Osteoblast (primary cell): ENCODE measurements around the gene HERC6. TPM values are rescaled to one million over a fixed set of nuclear protein-coding genes. Genes with fewer than 3 reads are reported as not detected.

Source experiments
- DNase-seq: peaks from one replicate; pipeline ENCODE4 v3.0.0; 2011; ENCODE audit warnings: low spot score, mixed read lengths; ENCODE audit not compliant: insufficient read length; ENCODE audit errors: missing footprints
- H2AFZ ChIP-seq: 2 replicates; pipeline ENCODE4 v1.6.0; 2011; ENCODE audit warnings: mild to moderate bottlenecking, low read length
- H3K27ac ChIP-seq: 2 replicates; pipeline ENCODE4 v1.5.1; 2011; ENCODE audit warnings: mild to moderate bottlenecking, low read depth, low read length, moderate library complexity
- H3K27me3 ChIP-seq: 2 replicates; pipeline ENCODE4 v1.6.0; 2012; ENCODE audit warnings: mild to moderate bottlenecking, control low read depth, inconsistent platforms, low read length, moderate library complexity; ENCODE audit not compliant: insufficient read depth
- H3K36me3 ChIP-seq: 2 replicates; pipeline ENCODE4 v1.5.1; 2011; ENCODE audit warnings: mild to moderate bottlenecking, low read length, control low read depth, moderate library complexity; ENCODE audit not compliant: insufficient read depth
- H3K4me1 ChIP-seq: 2 replicates; pipeline ENCODE4 v1.5.1; 2011; ENCODE audit warnings: mild to moderate bottlenecking, low read length, control low read depth, moderate library complexity; ENCODE audit not compliant: insufficient read depth
- H3K4me2 ChIP-seq: 2 replicates; pipeline ENCODE4 v1.6.0; 2011; ENCODE audit warnings: mild to moderate bottlenecking, low read length; ENCODE audit not compliant: insufficient read depth
- H3K4me3 ChIP-seq: fragments of 200-600 bp; sonication (generic); 3 replicates; pipeline ENCODE4 v1.5.1; 2012; ENCODE audit warnings: mild to moderate bottlenecking, low read length, inconsistent platforms; ENCODE audit not compliant: insufficient read depth
- H3K79me2 ChIP-seq: 2 replicates; pipeline ENCODE4 v1.6.0; 2012; ENCODE audit warnings: mild to moderate bottlenecking, low read length, control low read depth, inconsistent platforms; ENCODE audit not compliant: insufficient read depth
- H3K9me3 ChIP-seq: 2 replicates; pipeline ENCODE4 v1.5.1; 2011; ENCODE audit warnings: low read depth, low read length, control low read depth
- H4K20me1 ChIP-seq: 2 replicates; pipeline ENCODE4 v1.6.0; 2012; ENCODE audit warnings: mild to moderate bottlenecking, low read length, control low read depth; ENCODE audit not compliant: insufficient read depth
- CTCF ChIP-seq: IDR thresholded peaks from 2 replicates; pipeline ENCODE4 v1.5.1; 2011; ENCODE audit warnings: mild to moderate bottlenecking, low read depth, low read length, moderate library complexity; ENCODE audit errors: extremely low read depth
- total RNA-seq: library from RNA; depleted of rRNA; stranded (reverse); fragments of >200 nt; gene quantifications from 2 replicates; pipeline ENCODE4 v1.2.3, GENCODE V29; 2012

Gene HERC6
- total RNA-seq, 1 donor: 21.4 TPM

- H4K20me1 ChIP-seq: no peaks in the 10 kb centered on the region
- no peaks in the 10 kb centered on the region for H3K36me3 ChIP-seq
- no peaks in the 10 kb centered on the region for H3K79me2 ChIP-seq
- no peak overlapping the region for H2AFZ ChIP-seq
- H3K4me2 ChIP-seq: no peak overlapping the region
- no peak for TF ChIP-seq CTCF
- no peaks in the 10 kb centered on the region for H3K27me3 ChIP-seq
- no peak for DNase-seq
- H3K27ac ChIP-seq: no peak overlapping the region
- H3K4me1 ChIP-seq: no peaks in the 10 kb centered on the region
- H3K4me3 ChIP-seq: no peak overlapping the region
- H3K9me3 ChIP-seq: no peaks in the 10 kb centered on the region
Observed at GRCh38 chr4:88413801-88414200, 35.1 kb downstream of the HERC6 start.

GRCh38 chr4:88414755-88415154 lies 36.1 kb downstream of the HERC6 start:
- Histone ChIP-seq H2AFZ (no peak overlapping the region), H3K9me3 (no peaks in the 10 kb centered on the region), H3K27ac (no peak overlapping the region), H3K27me3 (no peaks in the 10 kb centered on the region), H3K4me3 (no peak overlapping the region), H3K36me3 (no peaks in the 10 kb centered on the region), H3K4me1 (no peaks in the 10 kb centered on the region), H3K4me2 (no peak overlapping the region), H4K20me1 (no peaks in the 10 kb centered on the region), H3K79me2 (no peaks in the 10 kb centered on the region)
- TF ChIP-seq CTCF: no peak
- no peak for DNase-seq

- H3K79me2 ChIP-seq: no peaks in the 10 kb centered on the region
- no peaks in the 10 kb centered on the region for H3K27me3 ChIP-seq
- H3K4me2 ChIP-seq: no peak overlapping the region
- no peaks in the 10 kb centered on the region for H3K4me1 ChIP-seq
- no peak for TF ChIP-seq CTCF
- H3K36me3 ChIP-seq: no peaks in the 10 kb centered on the region
- DNase-seq: no peak
- no peaks in the 10 kb centered on the region for H3K9me3 ChIP-seq
- H2AFZ ChIP-seq: no peak overlapping the region
- no peak overlapping the region for H3K27ac ChIP-seq
- no peak overlapping the region for H3K4me3 ChIP-seq
- no peaks in the 10 kb centered on the region for H4K20me1 ChIP-seq
Observed at GRCh38 chr4:88415982-88416381, 37.3 kb downstream of the HERC6 start.

GRCh38 chr4:88418411-88418810 lies 39.8 kb downstream of the HERC6 start:
- Histone ChIP-seq H3K79me2 (no peaks in the 10 kb centered on the region), H3K4me1 (no peaks in the 10 kb centered on the region), H3K9me3 (no peaks in the 10 kb centered on the region), H3K27ac (no peak overlapping the region), H2AFZ (no peak overlapping the region), H3K4me2 (no peak overlapping the region), H3K36me3 (no peaks in the 10 kb centered on the region), H3K27me3 (no peaks in the 10 kb centered on the region), H4K20me1 (no peaks in the 10 kb centered on the region), H3K4me3 (no peak overlapping the region)
- TF ChIP-seq CTCF: no peak
- no peak for DNase-seq
